WERI-Rb-1 (cell line): ENCODE measurements around the gene OVCA2.
A peak's percentile ranks its signal among the peaks of the same experiment; 100 is the strongest.

Experiments used
- DNase-seq: peaks from one replicate; pipeline ENCODE4 v3.0.0-alpha.2; 2020
- H3K27ac ChIP-seq: fragments of 250-450 bp; sonication (Bioruptor Pico); 2 replicates; pipeline ENCODE4 v1.5.1; 2020; ENCODE audit warnings: mild to moderate bottlenecking, moderate library complexity
- H3K27me3 ChIP-seq: fragments of 250-450 bp; sonication (Bioruptor Pico); 2 replicates; pipeline ENCODE4 v1.5.1; 2021; ENCODE audit warnings: mild to moderate bottlenecking, low read depth, moderate library complexity; ENCODE audit not compliant: insufficient read depth, severe bottlenecking
- H3K36me3 ChIP-seq: fragments of 250-450 bp; sonication (Bioruptor Pico); 2 replicates; pipeline ENCODE4 v1.5.1; 2020; ENCODE audit warnings: mild to moderate bottlenecking, moderate library complexity
- H3K4me3 ChIP-seq: 2 replicates; pipeline ENCODE4 v1.5.1; 2011; ENCODE audit warnings: low read depth, mild to moderate bottlenecking, control low read depth, low read length
- H3K9me3 ChIP-seq: fragments of 250-450 bp; sonication (Bioruptor Pico); 2 replicates; pipeline ENCODE4 v1.5.1; 2021; ENCODE audit warnings: mild to moderate bottlenecking, moderate library complexity; ENCODE audit not compliant: severe bottlenecking
- TF ChIP-seq, protein P1 (sequence below): IDR thresholded peaks from 2 replicates; pipeline ENCODE4 v1.5.1; 2011; ENCODE audit warnings: low read depth, mild to moderate bottlenecking, control low read depth, inconsistent platforms, low read length

Gene OVCA2

DNA sequence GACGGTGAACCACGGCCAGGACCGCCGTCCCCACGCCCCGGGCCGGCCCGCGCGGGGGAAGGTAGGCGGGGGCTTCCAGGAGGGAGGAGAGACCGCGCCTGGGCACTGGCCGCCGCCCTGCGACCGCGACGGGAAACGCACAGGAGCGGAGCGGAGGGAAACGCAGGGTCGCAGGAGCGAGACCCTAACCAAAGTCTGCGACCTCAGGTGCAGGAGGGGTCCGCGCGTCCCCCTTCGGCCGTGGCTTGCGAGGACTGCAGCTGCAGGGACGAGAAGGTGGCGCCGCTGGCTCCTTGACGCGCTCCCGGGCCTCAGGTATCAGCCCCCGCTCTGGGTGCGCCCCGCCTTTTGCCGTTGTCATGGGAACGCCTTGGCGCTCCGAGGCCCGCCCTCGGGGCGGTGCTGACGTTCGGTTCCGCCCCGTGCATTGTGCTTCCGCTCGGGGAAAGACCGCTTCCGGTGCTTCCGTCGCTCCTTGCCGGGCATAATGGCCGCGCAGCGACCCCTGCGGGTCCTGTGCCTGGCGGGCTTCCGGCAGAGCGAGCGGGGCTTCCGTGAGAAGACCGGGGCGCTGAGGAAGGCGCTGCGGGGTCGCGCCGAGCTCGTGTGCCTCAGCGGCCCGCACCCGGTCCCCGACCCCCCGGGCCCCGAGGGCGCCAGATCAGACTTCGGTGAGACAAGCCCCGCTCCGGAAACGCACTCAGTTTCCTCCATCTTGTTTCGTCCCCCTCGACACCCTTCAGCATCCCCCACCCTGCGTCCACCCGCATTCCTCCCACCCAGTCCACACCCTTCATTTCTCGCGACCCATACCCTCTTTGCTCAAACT lies at the start of gene OVCA2:
OVCA2 (plus strand) TSS at position 462 of the 829 bp plus-strand sequence; CDS start at position 488, 26 bp downstream.
- peaks cover 48% of the 10 kb centered on the region for H3K36me3 ChIP-seq
- peak within 1 kb of the TSS; percentile 99 for H3K27ac ChIP-seq
- H3K27me3 ChIP-seq = no peaks in the 10 kb centered on the region
- H3K4me3 ChIP-seq = peak within 1 kb of the TSS; percentile 67
- DNase-seq = peak; percentile 96
- TF ChIP-seq, protein P1, sequence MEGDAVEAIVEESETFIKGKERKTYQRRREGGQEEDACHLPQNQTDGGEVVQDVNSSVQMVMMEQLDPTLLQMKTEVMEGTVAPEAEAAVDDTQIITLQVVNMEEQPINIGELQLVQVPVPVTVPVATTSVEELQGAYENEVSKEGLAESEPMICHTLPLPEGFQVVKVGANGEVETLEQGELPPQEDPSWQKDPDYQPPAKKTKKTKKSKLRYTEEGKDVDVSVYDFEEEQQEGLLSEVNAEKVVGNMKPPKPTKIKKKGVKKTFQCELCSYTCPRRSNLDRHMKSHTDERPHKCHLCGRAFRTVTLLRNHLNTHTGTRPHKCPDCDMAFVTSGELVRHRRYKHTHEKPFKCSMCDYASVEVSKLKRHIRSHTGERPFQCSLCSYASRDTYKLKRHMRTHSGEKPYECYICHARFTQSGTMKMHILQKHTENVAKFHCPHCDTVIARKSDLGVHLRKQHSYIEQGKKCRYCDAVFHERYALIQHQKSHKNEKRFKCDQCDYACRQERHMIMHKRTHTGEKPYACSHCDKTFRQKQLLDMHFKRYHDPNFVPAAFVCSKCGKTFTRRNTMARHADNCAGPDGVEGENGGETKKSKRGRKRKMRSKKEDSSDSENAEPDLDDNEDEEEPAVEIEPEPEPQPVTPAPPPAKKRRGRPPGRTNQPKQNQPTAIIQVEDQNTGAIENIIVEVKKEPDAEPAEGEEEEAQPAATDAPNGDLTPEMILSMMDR = peak; percentile 65
- H3K9me3 ChIP-seq = no peaks in the 10 kb centered on the region

DNA sequence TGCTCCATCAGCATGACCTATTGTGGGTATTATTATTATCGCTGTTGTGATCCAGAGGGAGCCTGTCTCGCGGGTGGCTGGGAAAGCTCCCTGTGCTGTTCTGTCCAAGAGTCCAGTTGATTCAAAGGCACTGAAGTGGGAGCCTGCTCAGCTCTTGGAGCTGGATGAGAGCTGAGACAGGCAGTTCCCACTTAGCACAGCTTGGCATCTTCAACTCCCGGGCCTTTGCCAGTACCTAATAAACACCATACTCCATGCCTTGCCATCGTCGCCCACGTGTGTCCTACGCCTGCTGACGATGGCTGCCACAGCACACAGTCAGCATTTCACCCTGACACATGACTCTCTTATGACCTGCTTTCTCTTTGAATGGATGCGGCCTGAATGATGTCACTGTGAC lies 49.3 kb upstream of the OVCA2 start:
- H3K9me3 ChIP-seq = no peaks in the 10 kb centered on the region
- H3K27me3 ChIP-seq = no peaks in the 10 kb centered on the region
- DNase-seq = no peak
- H3K4me3 ChIP-seq = no peak overlapping the region
- TF ChIP-seq, protein P1 = no peak
- H3K36me3 ChIP-seq = no peaks in the 10 kb centered on the region
- H3K27ac ChIP-seq = no peak overlapping the region

DNA sequence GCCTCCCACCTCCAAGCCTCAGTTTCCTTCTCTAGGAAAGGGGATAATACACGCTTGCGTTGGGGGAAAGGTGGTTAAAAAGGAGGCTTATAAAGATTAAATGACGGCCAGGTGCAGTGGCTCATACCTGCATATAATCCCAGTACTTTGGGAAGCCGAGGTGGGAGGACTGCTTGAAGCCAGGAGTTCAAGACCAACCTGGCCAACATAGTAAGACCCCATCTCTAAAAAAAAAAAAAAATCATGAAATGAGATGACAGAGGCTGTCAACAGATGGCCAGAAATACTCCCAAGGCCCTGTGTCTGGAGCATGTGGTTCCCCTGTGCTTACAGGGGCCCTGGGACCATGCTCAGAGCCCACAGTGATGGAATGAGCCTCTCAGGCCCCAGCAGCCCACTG lies 47.1 kb upstream of the OVCA2 start:
- TF ChIP-seq, protein P1 = no peak
- no peaks in the 10 kb centered on the region for H3K36me3 ChIP-seq
- H3K9me3 ChIP-seq = no peaks in the 10 kb centered on the region
- no peaks in the 10 kb centered on the region for H3K27me3 ChIP-seq
- H3K4me3 ChIP-seq = no peak overlapping the region
- H3K27ac ChIP-seq = no peak overlapping the region
- no peak for DNase-seq

DNA sequence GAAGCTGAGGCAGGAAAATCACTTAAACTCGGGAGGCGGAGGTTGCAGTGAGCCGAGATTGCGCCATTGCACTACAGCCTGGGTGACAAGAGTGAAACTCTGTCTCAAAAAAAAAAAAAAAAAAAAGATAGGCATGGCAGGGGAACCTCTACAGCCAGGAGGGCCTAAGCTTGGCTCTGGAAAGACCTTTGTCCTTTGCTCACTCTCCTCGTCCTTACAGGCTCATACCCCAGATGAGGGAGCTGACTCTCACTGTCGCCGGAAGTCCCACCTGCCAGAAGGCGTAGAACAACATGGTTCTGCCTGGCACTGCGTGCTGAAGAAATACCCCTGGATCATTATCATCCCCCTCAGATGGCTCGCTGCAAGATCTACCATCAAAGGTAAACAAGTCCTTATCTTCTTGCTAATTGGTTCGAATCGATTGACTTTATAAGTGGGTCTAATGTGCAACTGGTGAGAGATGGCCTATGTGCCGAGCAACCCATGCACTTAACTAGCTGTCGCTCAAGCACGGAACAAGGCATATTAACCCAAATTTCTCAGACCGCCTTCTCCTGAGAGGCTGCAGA lies 46.4 kb upstream of the OVCA2 start:
- TF ChIP-seq, protein P1 = no peak
- DNase-seq = no peak
- Histone ChIP-seq H3K27ac (peak overlapping the region; percentile 96), H3K36me3 (no peaks in the 10 kb centered on the region), H3K9me3 (no peaks in the 10 kb centered on the region), H3K4me3 (no peak overlapping the region), H3K27me3 (no peaks in the 10 kb centered on the region)

DNA sequence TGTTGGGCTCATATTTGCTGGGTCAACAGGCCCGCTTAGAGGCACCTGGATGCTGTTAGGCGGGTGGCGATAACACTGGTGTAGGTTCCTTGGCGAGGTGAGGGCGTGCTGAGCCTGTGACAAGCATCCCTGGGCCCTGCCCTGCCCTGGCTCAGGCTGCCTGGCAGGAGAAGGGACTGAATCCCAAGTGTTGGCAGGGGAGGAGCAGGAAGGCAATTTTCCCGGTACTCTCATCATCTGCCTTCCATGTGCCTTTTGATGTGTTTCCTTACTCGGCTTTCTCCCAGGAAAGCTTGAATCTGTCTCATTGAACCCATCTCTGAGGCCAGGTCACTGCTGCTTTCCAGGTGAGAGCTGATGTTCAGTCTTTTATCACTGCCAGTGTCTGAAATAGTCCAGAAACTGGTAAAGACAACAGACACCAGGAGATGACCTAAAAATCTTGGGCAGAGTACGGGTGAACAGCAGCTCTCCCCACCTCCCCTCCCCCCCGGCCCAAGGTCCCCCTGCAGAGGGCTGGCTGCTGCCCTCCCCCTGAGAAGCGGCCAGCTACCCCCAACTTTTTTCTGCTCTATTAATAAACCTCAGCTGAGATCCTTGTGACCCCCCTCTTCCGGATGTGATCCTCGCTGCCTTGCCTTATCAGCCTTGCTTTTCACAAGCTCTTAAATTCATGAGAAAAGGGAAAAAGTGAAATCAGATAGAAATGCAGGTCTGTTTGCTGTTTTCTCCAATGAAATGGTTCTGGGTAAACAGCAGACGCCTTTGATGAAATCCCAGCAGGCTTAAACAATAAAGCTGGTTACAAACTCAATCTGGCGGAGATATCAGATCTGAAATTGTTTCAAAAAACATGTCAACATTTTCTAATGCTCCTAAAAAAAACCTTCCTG lies 45.7 kb upstream of the OVCA2 start:
- H3K4me3 ChIP-seq = no peak overlapping the region
- H3K27me3 ChIP-seq = no peaks in the 10 kb centered on the region
- H3K36me3 ChIP-seq = peaks cover 3% of the 10 kb centered on the region; the same call in 1 of the 2 replicates
- H3K9me3 ChIP-seq = no peaks in the 10 kb centered on the region
- peak overlapping the region; percentile 96 for H3K27ac ChIP-seq
- DNase-seq = no peak
- TF ChIP-seq, protein P1 = no peak
